ENCODE measurements around the gene ZFP1. TPM values are rescaled to one million over a fixed set of nuclear protein-coding genes. Genes with fewer than 3 reads are reported as not detected.

The ZFP1 gene
- total and polyA plus RNA-seq, 2 experiments from 2014 or later, result 9.4 to 14.4 TPM

- H2AFZ ChIP-seq, result no peak overlapping the region
- WGBS (ENCODE audit: low lambda C conversion rate, missing lambda C conversion rate), result 87% methylated on average over 2 of the region's 2 CpGs
- no peaks in the 10 kb centered on the region for H3K36me3 ChIP-seq (replicated peaks; ENCODE audit: insufficient read depth, low read depth)
- no peak overlapping the region for H3K27ac ChIP-seq
- no peaks in the 10 kb centered on the region for H4K20me1 ChIP-seq (ENCODE audit: insufficient read depth, poor library complexity, severe bottlenecking)
- no peak overlapping the region for H3K4me2 ChIP-seq
- no peaks in the 10 kb centered on the region for H3K9me2 ChIP-seq (replicated peaks; ENCODE audit: insufficient read depth)
- no peaks in the 10 kb centered on the region for H3K4me1 ChIP-seq (ENCODE audit: insufficient read depth)
- DNase-seq (ENCODE audit: low spot score), result no peak
- no peak overlapping the region for H3K4me3 ChIP-seq
- TF ChIP-seq EZH2 (IDR thresholded peaks at IDR 0.05; ENCODE audit: borderline replicate concordance) (no peak), CTCF (IDR thresholded peaks at IDR 0.05; ENCODE audit: poor library complexity) (no peak), EZH2phosphoT487 (IDR thresholded peaks at IDR 0.05; ENCODE audit: low read depth, severe bottlenecking, unreplicated experiment) (no peak)
- no peaks in the 10 kb centered on the region for H3K27me3 ChIP-seq
- H3K9me3 ChIP-seq (ENCODE audit: low read depth), result no peaks in the 10 kb centered on the region
- no peaks in the 10 kb centered on the region for H3K79me2 ChIP-seq
These were observed 67.8 kb downstream of the ZFP1 start for GRCh38 chr16:75216127-75216526.

GRCh38 chr16:75216576-75216975, 68.3 kb downstream of the ZFP1 start:
- Histone ChIP-seq H3K27me3 (no peaks in the 10 kb centered on the region), H3K36me3 (replicated peaks; ENCODE audit: insufficient read depth, low read depth) (no peaks in the 10 kb centered on the region), H3K27ac (no peak overlapping the region), H4K20me1 (ENCODE audit: insufficient read depth, poor library complexity, severe bottlenecking) (no peaks in the 10 kb centered on the region), H3K4me2 (no peak overlapping the region), H2AFZ (no peak overlapping the region), H3K9me3 (ENCODE audit: low read depth) (no peaks in the 10 kb centered on the region), H3K79me2 (no peaks in the 10 kb centered on the region), H3K4me1 (ENCODE audit: insufficient read depth) (no peaks in the 10 kb centered on the region), H3K4me3 (no peak overlapping the region), H3K9me2 (replicated peaks; ENCODE audit: insufficient read depth) (no peaks in the 10 kb centered on the region)
- no peak for TF ChIP-seq EZH2phosphoT487 (IDR thresholded peaks at IDR 0.05; ENCODE audit: low read depth, severe bottlenecking, unreplicated experiment)
- TF ChIP-seq CTCF (IDR thresholded peaks at IDR 0.05; ENCODE audit: poor library complexity), result no peak
- no peak for TF ChIP-seq EZH2 (IDR thresholded peaks at IDR 0.05; ENCODE audit: borderline replicate concordance)
- 91% methylated on average over 7 of the region's 7 CpGs for WGBS (ENCODE audit: low lambda C conversion rate, missing lambda C conversion rate)
- no peak for DNase-seq (ENCODE audit: low spot score)

- Histone ChIP-seq H3K4me2 (no peak overlapping the region), H3K79me2 (no peaks in the 10 kb centered on the region), H2AFZ (no peak overlapping the region), H3K9me3 (ENCODE audit: low read depth) (no peaks in the 10 kb centered on the region), H3K4me1 (ENCODE audit: insufficient read depth) (no peaks in the 10 kb centered on the region), H3K36me3 (replicated peaks; ENCODE audit: insufficient read depth, low read depth) (no peaks in the 10 kb centered on the region), H3K4me3 (no peak overlapping the region), H4K20me1 (ENCODE audit: insufficient read depth, poor library complexity, severe bottlenecking) (no peaks in the 10 kb centered on the region), H3K27ac (no peak overlapping the region), H3K27me3 (no peaks in the 10 kb centered on the region), H3K9me2 (replicated peaks; ENCODE audit: insufficient read depth) (no peaks in the 10 kb centered on the region)
- 85% methylated on average over 11 of the region's 11 CpGs for WGBS (ENCODE audit: low lambda C conversion rate, missing lambda C conversion rate)
- TF ChIP-seq EZH2 (IDR thresholded peaks at IDR 0.05; ENCODE audit: borderline replicate concordance) (no peak), EZH2phosphoT487 (IDR thresholded peaks at IDR 0.05; ENCODE audit: low read depth, severe bottlenecking, unreplicated experiment) (no peak), CTCF (IDR thresholded peaks at IDR 0.05; ENCODE audit: poor library complexity) (no peak)
- no peak for DNase-seq (ENCODE audit: low spot score)
These were observed 69.1 kb downstream of the ZFP1 start for GRCh38 chr16:75217389-75217851.
